Measurements from ENCODE around the gene ZNF330. TPM values are rescaled to one million over a fixed set of nuclear protein-coding genes. Genes with fewer than 3 reads are reported as not detected.

ZNF330 gene
- polyA plus RNA-seq, 1 experiment = 47.4 TPM

GRCh38 chr4:141283152-141283551, 62.5 kb downstream of the ZNF330 start:
- no peak for TF ChIP-seq CTCF (IDR thresholded peaks at IDR 0.05; ENCODE audit: low read depth, low read length)
- H3K9me3 ChIP-seq (ENCODE audit: control insufficient read depth, insufficient read depth, low read length) = peaks cover 2% of the 10 kb centered on the region; the same call in 1 of the 2 replicates
- CTCF ChIA-PET = no interaction called here
- no peak for DNase-seq (ENCODE audit: low read depth, low spot score)
- H3K27ac ChIP-seq (ENCODE audit: low read depth, low read length) = no peak overlapping the region
- no peak overlapping the region for H3K4me3 ChIP-seq (ENCODE audit: low read depth, low read length)
- H3K27me3 ChIP-seq (ENCODE audit: control insufficient read depth, insufficient read depth, low read length) = no peaks in the 10 kb centered on the region
- POLR2A ChIA-PET = no interaction called here

GRCh38 chr4:141283563-141283962, 62.9 kb downstream of the ZNF330 start:
- Histone ChIP-seq H3K27me3 (ENCODE audit: control insufficient read depth, insufficient read depth, low read length) (no peaks in the 10 kb centered on the region), H3K9me3 (ENCODE audit: control insufficient read depth, insufficient read depth, low read length) (peaks cover 2% of the 10 kb centered on the region; the same call in 1 of the 2 replicates), H3K4me3 (ENCODE audit: low read depth, low read length) (no peak overlapping the region), H3K27ac (ENCODE audit: low read depth, low read length) (no peak overlapping the region)
- DNase-seq (ENCODE audit: low read depth, low spot score) = no peak
- POLR2A ChIA-PET = no interaction called here
- CTCF ChIA-PET = no interaction called here
- no peak for TF ChIP-seq CTCF (IDR thresholded peaks at IDR 0.05; ENCODE audit: low read depth, low read length)

Other genes starting within 250 kb of the ZNF330 start
- gene RNF150, start 87.4 kb upstream of the ZNF330 start, polyA plus RNA-seq (2011; rRNA removed) = 9.8 and 10.3 TPM in 2 replicates